BE2C (cell line): ENCODE results near the gene OR13C5.
"Not testable (repeated sequence)": the region's sequence is repeated elsewhere in the genome, so short reads cannot be mapped to it uniquely, and the experiment has no call there.

Source experiments
- DNase-seq: peaks from one replicate; pipeline ENCODE4 v3.0.0-alpha.2; 2020
- H3K27me3 ChIP-seq: fragments of 250-450 bp; sonication (Bioruptor Pico); 2 replicates; pipeline ENCODE4 v1.5.1; 2020; ENCODE audit warnings: mild to moderate bottlenecking
- H3K36me3 ChIP-seq: fragments of 250-450 bp; sonication (Bioruptor Pico); 2 replicates; pipeline ENCODE4 v1.5.1; 2020; ENCODE audit warnings: mild to moderate bottlenecking
- H3K4me1 ChIP-seq: fragments of 250-450 bp; sonication (Bioruptor Pico); 2 replicates; pipeline ENCODE4 v1.5.1; 2020
- H3K4me3 ChIP-seq: 2 replicates; pipeline ENCODE4 v1.5.1; 2011; ENCODE audit warnings: low read depth, low read length
- H3K9me3 ChIP-seq: fragments of 250-450 bp; sonication (Bioruptor Pico); 2 replicates; pipeline ENCODE4 v1.5.1; 2020
- TF ChIP-seq, protein P1 (sequence below): IDR thresholded peaks from 2 replicates; pipeline ENCODE4 v1.5.1; 2012; ENCODE audit warnings: mild to moderate bottlenecking, low read depth, low read length

The OR13C5 gene

GRCh38 chr9:104608336-104608735 lies 9.1 kb upstream of the OR13C5 start:
- Histone ChIP-seq H3K4me1 (no peaks in the 10 kb centered on the region), H3K9me3 (no peaks in the 10 kb centered on the region), H3K27me3 (no peaks in the 10 kb centered on the region), H3K4me3 (no peak overlapping the region), H3K36me3 (no peaks in the 10 kb centered on the region)
- no peak for DNase-seq
- TF ChIP-seq, protein P1, sequence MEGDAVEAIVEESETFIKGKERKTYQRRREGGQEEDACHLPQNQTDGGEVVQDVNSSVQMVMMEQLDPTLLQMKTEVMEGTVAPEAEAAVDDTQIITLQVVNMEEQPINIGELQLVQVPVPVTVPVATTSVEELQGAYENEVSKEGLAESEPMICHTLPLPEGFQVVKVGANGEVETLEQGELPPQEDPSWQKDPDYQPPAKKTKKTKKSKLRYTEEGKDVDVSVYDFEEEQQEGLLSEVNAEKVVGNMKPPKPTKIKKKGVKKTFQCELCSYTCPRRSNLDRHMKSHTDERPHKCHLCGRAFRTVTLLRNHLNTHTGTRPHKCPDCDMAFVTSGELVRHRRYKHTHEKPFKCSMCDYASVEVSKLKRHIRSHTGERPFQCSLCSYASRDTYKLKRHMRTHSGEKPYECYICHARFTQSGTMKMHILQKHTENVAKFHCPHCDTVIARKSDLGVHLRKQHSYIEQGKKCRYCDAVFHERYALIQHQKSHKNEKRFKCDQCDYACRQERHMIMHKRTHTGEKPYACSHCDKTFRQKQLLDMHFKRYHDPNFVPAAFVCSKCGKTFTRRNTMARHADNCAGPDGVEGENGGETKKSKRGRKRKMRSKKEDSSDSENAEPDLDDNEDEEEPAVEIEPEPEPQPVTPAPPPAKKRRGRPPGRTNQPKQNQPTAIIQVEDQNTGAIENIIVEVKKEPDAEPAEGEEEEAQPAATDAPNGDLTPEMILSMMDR = no peak

- no peak for DNase-seq
- TF ChIP-seq, protein P1 = no peak
- Histone ChIP-seq H3K27me3 (no peaks in the 10 kb centered on the region), H3K9me3 (no peaks in the 10 kb centered on the region), H3K4me1 (no peaks in the 10 kb centered on the region), H3K4me3 (no peak overlapping the region), H3K36me3 (no peaks in the 10 kb centered on the region)
Measured at GRCh38 chr9:104606152-104606551, 6.9 kb upstream of the OR13C5 start.

GRCh38 chr9:104605527-104605926 lies 6.3 kb upstream of the OR13C5 start, which contains the start of gene OR13C2:
OR13C2 (minus strand) TSS chr9:104605627; CDS start chr9:104605627, 0 bp downstream.
- not testable (repeated sequence) for H3K4me1 ChIP-seq, H3K36me3 ChIP-seq, H3K4me3 ChIP-seq, H3K9me3 ChIP-seq, H3K27me3 ChIP-seq, DNase-seq

DNA sequence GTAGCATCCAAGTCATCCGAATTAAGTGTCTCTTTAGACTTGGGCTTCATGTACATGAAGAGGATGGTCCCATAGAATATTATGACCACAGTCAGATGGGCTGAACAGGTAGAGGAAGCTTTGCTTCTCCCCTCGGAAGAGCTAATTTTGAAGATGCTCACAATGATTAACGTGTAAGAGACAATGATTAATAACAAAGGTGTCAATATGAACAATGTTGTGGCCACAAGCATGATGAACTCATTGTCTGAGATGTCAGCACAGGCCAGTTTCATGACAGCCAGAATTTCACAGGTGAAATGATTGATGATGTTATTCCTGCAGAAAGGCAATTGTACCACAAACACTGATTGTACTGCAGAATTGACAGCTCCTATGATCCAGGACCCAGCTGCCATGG lies 5.6 kb upstream of the OR13C5 start:
- no peaks in the 10 kb centered on the region for H3K36me3 ChIP-seq
- TF ChIP-seq, protein P1 = no peak
- no peak for DNase-seq
- no peak overlapping the region for H3K4me3 ChIP-seq
- H3K27me3 ChIP-seq = no peaks in the 10 kb centered on the region
- H3K4me1 ChIP-seq = no peaks in the 10 kb centered on the region
- H3K9me3 ChIP-seq = no peaks in the 10 kb centered on the region

DNA sequence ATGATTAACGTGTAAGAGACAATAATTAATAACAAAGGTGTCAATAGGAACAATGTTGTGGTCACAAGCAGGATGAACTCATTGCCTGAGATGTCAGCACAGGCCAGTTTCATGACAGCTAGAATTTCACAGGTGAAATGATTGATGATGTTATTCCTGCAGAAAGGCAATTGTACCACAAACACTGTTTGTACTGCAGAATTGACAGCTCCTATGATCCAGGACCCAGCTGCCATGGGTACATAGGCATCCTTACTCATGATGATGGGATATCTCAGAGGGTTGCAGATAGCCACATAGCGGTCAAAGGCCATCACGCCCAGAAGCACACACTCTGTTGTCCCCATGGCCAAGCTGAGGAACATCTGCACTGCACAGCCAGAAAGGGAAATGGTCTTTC lies 464 bp downstream of the OR13C5 start:
- not testable (repeated sequence) for H3K4me1 ChIP-seq, H3K27me3 ChIP-seq, H3K9me3 ChIP-seq, H3K4me3 ChIP-seq, H3K36me3 ChIP-seq, DNase-seq

- Histone ChIP-seq H3K9me3 (no peaks in the 10 kb centered on the region), H3K27me3 (no peaks in the 10 kb centered on the region), H3K4me1 (no peaks in the 10 kb centered on the region), H3K4me3 (no peak overlapping the region), H3K36me3 (no peaks in the 10 kb centered on the region)
- TF ChIP-seq, protein P1 = no peak
- no peak for DNase-seq
Measured at GRCh38 chr9:104589626-104590025, 9.6 kb downstream of the OR13C5 start.

GRCh38 chr9:104586496-104587180 lies 12.6 kb downstream of the OR13C5 start:
- Histone ChIP-seq H3K36me3 (no peaks in the 10 kb centered on the region), H3K4me3 (no peak overlapping the region), H3K4me1 (no peaks in the 10 kb centered on the region), H3K27me3 (no peaks in the 10 kb centered on the region), H3K9me3 (no peaks in the 10 kb centered on the region)
- DNase-seq = no peak
- TF ChIP-seq, protein P1 = no peak
